GM12801 (cell line): ENCODE results near the gene TRIM2.

Source experiments
- TF ChIP-seq, protein P1 (sequence below): IDR thresholded peaks from one replicate; pipeline ENCODE4 v1.5.1; 2011; ENCODE audit warnings: control low read depth; ENCODE audit not compliant: insufficient read length; ENCODE audit errors: extremely low read depth

The TRIM2 gene

DNA sequence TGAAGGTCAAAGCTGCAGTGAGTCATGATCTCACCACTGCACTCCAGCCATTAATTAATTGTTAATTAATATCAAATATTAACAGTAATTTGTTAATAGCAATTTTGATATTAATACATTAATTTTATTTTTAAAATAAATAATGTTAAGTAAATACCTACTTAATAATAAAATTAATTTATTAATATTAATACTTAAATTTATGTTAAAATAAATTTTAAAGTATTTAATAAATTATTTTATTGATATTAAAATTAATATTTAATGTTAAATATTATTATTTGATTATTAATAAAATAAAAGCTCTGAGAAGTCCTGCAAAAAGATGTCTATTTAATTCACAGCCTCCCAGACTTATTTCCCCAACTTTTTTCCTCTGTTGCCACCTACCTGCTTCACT lies 25.1 kb upstream of the TRIM2 start:
- TF ChIP-seq, protein P1, sequence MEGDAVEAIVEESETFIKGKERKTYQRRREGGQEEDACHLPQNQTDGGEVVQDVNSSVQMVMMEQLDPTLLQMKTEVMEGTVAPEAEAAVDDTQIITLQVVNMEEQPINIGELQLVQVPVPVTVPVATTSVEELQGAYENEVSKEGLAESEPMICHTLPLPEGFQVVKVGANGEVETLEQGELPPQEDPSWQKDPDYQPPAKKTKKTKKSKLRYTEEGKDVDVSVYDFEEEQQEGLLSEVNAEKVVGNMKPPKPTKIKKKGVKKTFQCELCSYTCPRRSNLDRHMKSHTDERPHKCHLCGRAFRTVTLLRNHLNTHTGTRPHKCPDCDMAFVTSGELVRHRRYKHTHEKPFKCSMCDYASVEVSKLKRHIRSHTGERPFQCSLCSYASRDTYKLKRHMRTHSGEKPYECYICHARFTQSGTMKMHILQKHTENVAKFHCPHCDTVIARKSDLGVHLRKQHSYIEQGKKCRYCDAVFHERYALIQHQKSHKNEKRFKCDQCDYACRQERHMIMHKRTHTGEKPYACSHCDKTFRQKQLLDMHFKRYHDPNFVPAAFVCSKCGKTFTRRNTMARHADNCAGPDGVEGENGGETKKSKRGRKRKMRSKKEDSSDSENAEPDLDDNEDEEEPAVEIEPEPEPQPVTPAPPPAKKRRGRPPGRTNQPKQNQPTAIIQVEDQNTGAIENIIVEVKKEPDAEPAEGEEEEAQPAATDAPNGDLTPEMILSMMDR = no peak

DNA sequence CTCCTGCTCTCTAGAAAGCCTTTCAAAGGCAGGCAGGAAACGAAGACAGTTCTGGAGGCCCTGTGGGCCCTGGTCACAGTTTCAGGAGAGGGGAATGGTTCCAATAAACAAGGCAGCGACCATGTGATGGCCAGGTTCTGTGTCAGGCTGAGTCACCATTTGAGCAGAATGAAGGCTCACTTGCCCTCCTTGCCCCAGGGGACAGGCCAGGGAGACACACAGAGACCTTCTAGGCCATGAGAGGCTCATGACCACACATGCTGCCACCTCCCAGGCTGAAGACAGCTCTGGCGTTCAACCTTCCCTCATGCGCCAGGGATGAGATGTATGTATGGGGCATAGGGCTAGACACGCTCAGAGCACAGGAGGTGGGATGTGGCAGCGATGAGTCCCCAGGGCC lies 22.9 kb upstream of the TRIM2 start:
- TF ChIP-seq, protein P1 = no peak

DNA sequence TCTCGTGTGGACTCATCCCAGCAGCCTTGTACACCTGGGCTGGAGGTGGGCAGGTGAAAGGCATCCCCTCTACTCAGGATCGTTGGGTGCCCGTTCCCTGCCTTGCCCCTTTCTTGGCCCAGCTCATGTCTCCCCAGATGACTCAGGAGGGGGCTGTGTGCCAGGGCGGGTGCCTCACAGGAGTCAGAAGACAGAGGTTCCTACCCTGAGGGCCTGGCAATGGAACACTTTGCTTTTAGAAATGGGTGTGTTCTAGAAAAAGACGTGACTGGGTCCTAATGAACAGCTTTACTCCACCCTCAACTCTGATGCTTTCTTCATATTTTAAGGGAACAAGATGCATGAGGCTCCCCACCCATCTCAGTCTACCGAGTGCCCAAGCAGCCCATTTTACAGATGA lies 22.5 kb upstream of the TRIM2 start:
- TF ChIP-seq, protein P1 = no peak

DNA sequence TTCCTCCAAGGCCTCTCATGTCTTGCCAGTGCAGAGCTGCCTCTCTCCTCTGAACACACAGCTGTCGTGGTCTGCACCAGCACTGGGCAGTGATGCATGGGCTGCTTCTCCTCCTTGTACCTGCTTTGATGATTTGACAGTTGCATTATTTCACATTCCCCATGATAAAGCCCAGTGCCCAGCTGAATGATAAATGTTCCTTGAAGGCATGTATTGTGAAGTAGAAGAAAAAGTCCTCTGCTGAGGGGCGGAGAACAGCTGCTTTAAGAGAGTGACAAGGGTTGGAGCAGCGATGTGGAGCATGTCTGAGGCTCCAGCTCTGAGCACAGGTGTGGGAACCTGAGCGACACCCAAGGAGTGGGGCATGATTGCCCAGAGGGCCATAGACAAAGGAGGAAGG lies 21.1 kb upstream of the TRIM2 start:
- TF ChIP-seq, protein P1 = no peak

DNA sequence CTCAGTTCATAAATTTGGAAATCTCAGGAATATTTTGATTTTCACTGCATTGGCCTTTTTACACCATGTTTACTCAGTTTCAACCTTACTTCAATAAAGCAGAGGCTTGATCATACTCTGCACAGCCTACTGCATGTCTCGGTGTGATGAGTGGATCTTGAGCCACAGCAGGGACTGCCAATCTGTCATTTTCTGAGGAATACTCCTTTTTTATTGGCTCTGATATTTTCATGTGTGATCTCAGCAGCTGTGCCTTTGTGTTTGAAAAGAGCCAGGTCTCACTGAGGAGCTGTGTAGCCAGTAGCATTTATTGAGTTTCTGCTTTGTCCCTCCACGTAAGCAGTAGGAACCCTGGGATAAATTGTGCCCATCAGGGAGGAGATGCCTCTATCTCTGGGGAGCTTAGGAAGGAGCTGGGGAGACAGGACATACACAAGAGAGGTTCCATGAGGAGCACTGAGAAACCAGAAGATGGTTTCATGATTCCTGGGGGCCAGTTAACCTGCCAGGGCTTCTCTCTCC lies 18.9 kb upstream of the TRIM2 start:
- TF ChIP-seq, protein P1 = no peak

DNA sequence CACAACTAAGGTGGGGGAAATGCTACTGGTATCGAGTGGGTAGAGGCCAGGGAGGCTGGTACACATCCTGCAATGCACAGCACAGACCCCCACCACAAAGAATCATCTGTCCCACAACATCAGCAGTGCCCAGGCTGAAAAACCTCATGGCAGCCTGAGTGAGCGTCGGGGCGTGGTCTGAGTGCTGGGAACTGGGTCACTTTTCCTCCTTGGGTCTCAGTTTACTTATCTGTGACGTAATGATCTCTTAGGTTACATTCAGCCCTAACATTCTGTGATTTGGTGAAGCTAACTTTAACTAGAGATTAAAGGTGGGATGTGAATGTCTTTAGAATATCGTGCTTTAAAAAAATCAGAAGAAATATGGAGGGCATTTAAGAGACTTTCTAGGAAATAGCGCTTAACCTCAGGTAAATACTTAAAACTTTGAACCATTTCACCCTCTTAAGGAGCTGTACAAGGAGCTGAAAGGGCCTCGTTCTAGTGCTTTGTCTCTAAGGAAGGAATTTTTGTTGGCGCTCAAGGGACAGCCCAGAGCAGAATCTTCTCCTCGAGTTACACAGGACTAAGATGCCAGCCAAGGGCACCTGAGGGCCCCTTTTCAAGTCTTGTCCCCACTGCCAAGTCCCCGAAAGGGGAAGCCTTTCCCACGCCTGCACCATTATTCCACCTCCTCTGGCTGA lies 18.1 kb upstream of the TRIM2 start:
- TF ChIP-seq, protein P1 = no peak

DNA sequence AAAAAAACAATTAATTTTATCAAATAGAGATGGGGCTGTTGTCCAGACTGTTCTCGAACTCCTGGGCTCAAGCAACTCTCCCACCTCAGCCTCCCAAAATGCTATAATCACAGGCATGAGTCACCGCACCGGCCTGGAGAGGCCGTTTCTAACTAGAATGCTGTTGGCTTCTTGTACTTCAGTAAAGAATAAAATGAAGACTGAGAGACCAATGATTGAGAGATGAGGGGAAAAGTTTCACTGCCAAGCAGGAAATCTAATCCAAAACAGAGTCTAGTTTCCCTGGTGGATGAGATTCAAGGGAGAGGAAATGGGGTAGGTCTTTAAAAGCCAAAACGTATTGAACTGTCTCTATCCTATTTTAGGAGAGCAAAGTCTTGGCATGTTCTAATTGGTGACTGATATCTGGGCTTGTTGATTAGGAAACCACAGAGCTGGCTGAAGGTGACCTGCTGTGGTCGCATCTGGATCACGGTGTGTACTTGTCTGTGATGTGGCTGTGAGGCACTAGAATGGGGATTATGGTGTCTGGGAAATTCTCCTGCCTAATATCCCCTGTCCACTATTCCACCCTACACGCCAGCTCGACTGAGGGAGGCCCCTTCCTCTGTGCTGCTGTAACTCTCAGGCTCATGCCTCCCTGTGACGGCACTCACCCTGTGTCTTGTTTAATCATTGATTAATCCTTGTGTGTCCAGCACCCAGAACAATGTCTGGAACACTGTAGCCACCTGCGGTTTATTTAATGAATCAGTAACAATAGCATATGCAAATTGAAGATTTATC lies 15.0 kb upstream of the TRIM2 start:
- TF ChIP-seq, protein P1 = no peak
